ENCODE results near the gene CTDSPL.

DNA sequence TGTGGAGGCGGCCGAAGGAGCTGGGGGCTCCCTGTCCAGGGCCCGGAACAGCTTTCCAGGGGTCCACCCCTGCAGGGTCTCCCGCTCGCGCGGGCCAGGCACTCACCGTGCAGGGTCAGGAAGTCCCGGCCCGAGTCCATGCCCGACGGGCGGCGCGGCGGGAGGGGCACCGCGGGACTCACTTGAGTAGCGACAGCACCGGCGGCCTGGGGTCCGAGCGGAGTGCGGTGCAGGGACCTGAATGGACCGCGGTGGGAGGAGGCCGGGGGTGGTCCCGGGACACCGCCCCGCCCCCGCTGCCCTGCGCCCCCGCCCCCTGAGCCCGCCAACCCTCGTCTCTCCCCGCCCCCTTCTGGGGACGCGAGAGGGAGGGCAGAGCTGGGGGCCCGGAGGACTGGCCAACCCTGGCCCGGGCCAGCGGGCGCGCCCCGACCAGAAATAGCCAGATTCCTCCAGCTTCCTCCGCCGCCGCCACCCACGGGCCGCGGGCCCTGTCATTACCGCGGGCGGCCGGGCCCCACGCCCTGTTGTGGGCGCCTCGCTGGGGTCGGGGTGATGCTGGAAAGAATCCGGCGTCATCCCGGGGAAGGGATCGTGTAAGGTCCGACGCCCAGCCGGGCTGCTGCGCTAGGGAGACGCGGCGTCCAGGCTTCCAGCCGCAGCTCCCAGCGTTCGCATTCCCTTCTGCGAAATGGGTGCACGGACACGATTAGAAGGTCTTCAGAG is 167.9 kb downstream of the CTDSPL start, which contains the start of gene PLCD1:
- TF ChIP-seq, protein P1, sequence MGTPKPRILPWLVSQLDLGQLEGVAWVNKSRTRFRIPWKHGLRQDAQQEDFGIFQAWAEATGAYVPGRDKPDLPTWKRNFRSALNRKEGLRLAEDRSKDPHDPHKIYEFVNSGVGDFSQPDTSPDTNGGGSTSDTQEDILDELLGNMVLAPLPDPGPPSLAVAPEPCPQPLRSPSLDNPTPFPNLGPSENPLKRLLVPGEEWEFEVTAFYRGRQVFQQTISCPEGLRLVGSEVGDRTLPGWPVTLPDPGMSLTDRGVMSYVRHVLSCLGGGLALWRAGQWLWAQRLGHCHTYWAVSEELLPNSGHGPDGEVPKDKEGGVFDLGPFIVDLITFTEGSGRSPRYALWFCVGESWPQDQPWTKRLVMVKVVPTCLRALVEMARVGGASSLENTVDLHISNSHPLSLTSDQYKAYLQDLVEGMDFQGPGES (IDR thresholded peaks at IDR 0.05): no peak
- TF ChIP-seq, protein P2, sequence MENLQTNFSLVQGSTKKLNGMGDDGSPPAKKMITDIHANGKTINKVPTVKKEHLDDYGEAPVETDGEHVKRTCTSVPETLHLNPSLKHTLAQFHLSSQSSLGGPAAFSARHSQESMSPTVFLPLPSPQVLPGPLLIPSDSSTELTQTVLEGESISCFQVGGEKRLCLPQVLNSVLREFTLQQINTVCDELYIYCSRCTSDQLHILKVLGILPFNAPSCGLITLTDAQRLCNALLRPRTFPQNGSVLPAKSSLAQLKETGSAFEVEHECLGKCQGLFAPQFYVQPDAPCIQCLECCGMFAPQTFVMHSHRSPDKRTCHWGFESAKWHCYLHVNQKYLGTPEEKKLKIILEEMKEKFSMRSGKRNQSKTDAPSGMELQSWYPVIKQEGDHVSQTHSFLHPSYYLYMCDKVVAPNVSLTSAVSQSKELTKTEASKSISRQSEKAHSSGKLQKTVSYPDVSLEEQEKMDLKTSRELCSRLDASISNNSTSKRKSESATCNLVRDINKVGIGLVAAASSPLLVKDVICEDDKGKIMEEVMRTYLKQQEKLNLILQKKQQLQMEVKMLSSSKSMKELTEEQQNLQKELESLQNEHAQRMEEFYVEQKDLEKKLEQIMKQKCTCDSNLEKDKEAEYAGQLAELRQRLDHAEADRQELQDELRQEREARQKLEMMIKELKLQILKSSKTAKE (IDR thresholded peaks at IDR 0.05; ENCODE audit: low read depth, poor library complexity, severe bottlenecking): no peak
- TF ChIP-seq JUND (IDR thresholded peaks at IDR 0.05; ENCODE audit: low read depth, low read length): no peak
- TF ChIP-seq ZBED1 (IDR thresholded peaks at IDR 0.05; ENCODE audit: borderline replicate concordance): no peak
- TF ChIP-seq, protein P3, sequence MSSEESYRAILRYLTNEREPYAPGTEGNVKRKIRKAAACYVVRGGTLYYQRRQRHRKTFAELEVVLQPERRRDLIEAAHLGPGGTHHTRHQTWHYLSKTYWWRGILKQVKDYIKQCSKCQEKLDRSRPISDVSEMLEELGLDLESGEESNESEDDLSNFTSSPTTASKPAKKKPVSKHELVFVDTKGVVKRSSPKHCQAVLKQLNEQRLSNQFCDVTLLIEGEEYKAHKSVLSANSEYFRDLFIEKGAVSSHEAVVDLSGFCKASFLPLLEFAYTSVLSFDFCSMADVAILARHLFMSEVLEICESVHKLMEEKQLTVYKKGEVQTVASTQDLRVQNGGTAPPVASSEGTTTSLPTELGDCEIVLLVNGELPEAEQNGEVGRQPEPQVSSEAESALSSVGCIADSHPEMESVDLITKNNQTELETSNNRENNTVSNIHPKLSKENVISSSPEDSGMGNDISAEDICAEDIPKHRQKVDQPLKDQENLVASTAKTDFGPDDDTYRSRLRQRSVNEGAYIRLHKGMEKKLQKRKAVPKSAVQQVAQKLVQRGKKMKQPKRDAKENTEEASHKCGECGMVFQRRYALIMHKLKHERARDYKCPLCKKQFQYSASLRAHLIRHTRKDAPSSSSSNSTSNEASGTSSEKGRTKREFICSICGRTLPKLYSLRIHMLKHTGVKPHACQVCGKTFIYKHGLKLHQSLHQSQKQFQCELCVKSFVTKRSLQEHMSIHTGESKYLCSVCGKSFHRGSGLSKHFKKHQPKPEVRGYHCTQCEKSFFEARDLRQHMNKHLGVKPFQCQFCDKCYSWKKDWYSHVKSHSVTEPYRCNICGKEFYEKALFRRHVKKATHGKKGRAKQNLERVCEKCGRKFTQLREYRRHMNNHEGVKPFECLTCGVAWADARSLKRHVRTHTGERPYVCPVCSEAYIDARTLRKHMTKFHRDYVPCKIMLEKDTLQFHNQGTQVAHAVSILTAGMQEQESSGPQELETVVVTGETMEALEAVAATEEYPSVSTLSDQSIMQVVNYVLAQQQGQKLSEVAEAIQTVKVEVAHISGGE (CRISPR knock-in tag; IDR thresholded peaks at IDR 0.05): no peak
- no peak for TF ChIP-seq ZNF274 (IDR thresholded peaks at IDR 0.05; ENCODE audit: insufficient read depth, insufficient read length)
- TF ChIP-seq SIN3A (IDR thresholded peaks at IDR 0.05; ENCODE audit: low read depth, low read length): no peak
- no peak for TF ChIP-seq EP300 (IDR thresholded peaks at IDR 0.05; ENCODE audit: borderline replicate concordance in 1 of 2, control insufficient read depth in 1 of 2, low read depth in 2 of 2, low read length in 2 of 2)
- TF ChIP-seq, protein P4, sequence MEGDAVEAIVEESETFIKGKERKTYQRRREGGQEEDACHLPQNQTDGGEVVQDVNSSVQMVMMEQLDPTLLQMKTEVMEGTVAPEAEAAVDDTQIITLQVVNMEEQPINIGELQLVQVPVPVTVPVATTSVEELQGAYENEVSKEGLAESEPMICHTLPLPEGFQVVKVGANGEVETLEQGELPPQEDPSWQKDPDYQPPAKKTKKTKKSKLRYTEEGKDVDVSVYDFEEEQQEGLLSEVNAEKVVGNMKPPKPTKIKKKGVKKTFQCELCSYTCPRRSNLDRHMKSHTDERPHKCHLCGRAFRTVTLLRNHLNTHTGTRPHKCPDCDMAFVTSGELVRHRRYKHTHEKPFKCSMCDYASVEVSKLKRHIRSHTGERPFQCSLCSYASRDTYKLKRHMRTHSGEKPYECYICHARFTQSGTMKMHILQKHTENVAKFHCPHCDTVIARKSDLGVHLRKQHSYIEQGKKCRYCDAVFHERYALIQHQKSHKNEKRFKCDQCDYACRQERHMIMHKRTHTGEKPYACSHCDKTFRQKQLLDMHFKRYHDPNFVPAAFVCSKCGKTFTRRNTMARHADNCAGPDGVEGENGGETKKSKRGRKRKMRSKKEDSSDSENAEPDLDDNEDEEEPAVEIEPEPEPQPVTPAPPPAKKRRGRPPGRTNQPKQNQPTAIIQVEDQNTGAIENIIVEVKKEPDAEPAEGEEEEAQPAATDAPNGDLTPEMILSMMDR (IDR thresholded peaks at IDR 0.05 in 2 of 3, conservative IDR thresholded peaks at IDR 0.05 in 1 of 3; ENCODE audit: control insufficient read depth in 2 of 3, extremely low read depth in 1 of 3, insufficient read depth in 1 of 3, low read depth in 3 of 3, low read length in 3 of 3): no peak
- TF ChIP-seq POLR2A (IDR thresholded peaks at IDR 0.05; ENCODE audit: low read depth, low read length): no peak
- no peak for TF ChIP-seq SMC3 (IDR thresholded peaks at IDR 0.05; ENCODE audit: borderline replicate concordance, low read length)
- TF ChIP-seq SP1 (IDR thresholded peaks at IDR 0.05; ENCODE audit: low read depth, low read length): no peak

Data from GM12878 (cell line).